Effector memory CD8-positive, alpha-beta T cell (primary cell): ENCODE measurements around the gene CHCHD1.

Experiments
- ATAC-seq: fragments of 150-1000 bp; cut with Tn5 transposase; replicated peaks from 2 replicates; pipeline ENCODE4 v1.10.0; 2021; ENCODE audit warnings: mild to moderate bottlenecking, moderate library complexity
- DNase-seq, 3 experiments: peaks; one replicate each; pipeline ENCODE4 v3.0.0; 2021
- H3K27ac Mint-ChIP-seq, 2 donors: one replicate each; pipeline ENCODE4 v1.8.0; 2022; ENCODE audit warnings: mild to moderate bottlenecking in 2 of 2, mixed read lengths in 2 of 2, moderate library complexity in 2 of 2
- H3K27me3 Mint-ChIP-seq, 2 donors: one replicate each; pipeline ENCODE4 v1.8.0; 2022; ENCODE audit warnings: mixed read lengths in 2 of 2
- H3K36me3 Mint-ChIP-seq: one replicate; pipeline ENCODE4 v1.8.0; 2022; ENCODE audit warnings: mild to moderate bottlenecking, moderate library complexity, mixed read lengths; ENCODE audit not compliant: insufficient read depth
- H3K4me1 Mint-ChIP-seq, 2 donors: one replicate each; pipeline ENCODE4 v1.8.0; 2022; ENCODE audit warnings: low read depth in 2 of 2, mixed read lengths in 2 of 2
- H3K4me3 Mint-ChIP-seq, 2 donors: one replicate each; pipeline ENCODE4 v1.8.0; 2022; ENCODE audit warnings: mild to moderate bottlenecking in 2 of 2, mixed read lengths in 2 of 2, moderate library complexity in 2 of 2
- H3K9me3 Mint-ChIP-seq, 2 donors: one replicate each; pipeline ENCODE4 v1.8.0; 2022; ENCODE audit warnings: mixed read lengths in 2 of 2

The CHCHD1 gene

GRCh38 chr10:73756183-73756582 lies 25.7 kb upstream of the CHCHD1 start:
- no peak overlapping the region for H3K4me3 Mint-ChIP-seq
- H3K4me1 Mint-ChIP-seq, result peaks cover 42 to 44% of the 10 kb centered on the region in 2 donors
- no peak for ATAC-seq
- H3K9me3 Mint-ChIP-seq, result no peaks in the 10 kb centered on the region
- no peaks in the 10 kb centered on the region for H3K27me3 Mint-ChIP-seq
- H3K36me3 Mint-ChIP-seq, result peaks cover 74% of the 10 kb centered on the region
- DNase-seq, result no peak
- H3K27ac Mint-ChIP-seq, result peak overlapping the region; percentile 35 to 78

GRCh38 chr10:73758704-73759511 lies 22.9 kb upstream of the CHCHD1 start:
- peak; percentile 33 for ATAC-seq
- Mint-ChIP-seq H3K4me3 (peak overlapping the region; percentile 53 to 68), H3K36me3 (peaks cover 76% of the 10 kb centered on the region)

GRCh38 chr10:73759512-73760115 lies 22.2 kb upstream of the CHCHD1 start:
- Mint-ChIP-seq H3K4me3 (peak overlapping the region; percentile 53 to 68), H3K4me1 (peaks cover 65% of the 10 kb centered on the region in 2 donors)
- peak; percentile 82 to 84 (median 83) for DNase-seq

More at GRCh38 chr10:73758704-73759511, 22.9 kb upstream of the CHCHD1 start:
- Mint-ChIP-seq H3K9me3 (no peaks in the 10 kb centered on the region), H3K27me3 (no peaks in the 10 kb centered on the region), H3K27ac (peak overlapping the region; percentile 89 to 95), H3K4me1 (peaks cover 64% of the 10 kb centered on the region in 2 donors)
- DNase-seq, result peak; percentile 34 to 51 (median 36)

GRCh38 chr10:73761781-73762180 lies 20.1 kb upstream of the CHCHD1 start:
- ATAC-seq, result no peak
- peak overlapping the region; percentile 73 to 95 for H3K27ac Mint-ChIP-seq

More at GRCh38 chr10:73759512-73760115, 22.2 kb upstream of the CHCHD1 start:
- H3K36me3 Mint-ChIP-seq, result peaks cover 76% of the 10 kb centered on the region
- no peaks in the 10 kb centered on the region for H3K9me3 Mint-ChIP-seq
- H3K27ac Mint-ChIP-seq, result peak overlapping the region; percentile 89 to 95
- ATAC-seq, result peak; percentile 89
- no peaks in the 10 kb centered on the region for H3K27me3 Mint-ChIP-seq

GRCh38 chr10:73762915-73763314 lies 18.9 kb upstream of the CHCHD1 start:
- peak overlapping the region; percentile 71 to 73 for H3K27ac Mint-ChIP-seq
- H3K9me3 Mint-ChIP-seq, result no peaks in the 10 kb centered on the region
- no peaks in the 10 kb centered on the region for H3K27me3 Mint-ChIP-seq
- ATAC-seq (no peak), DNase-seq (no peak)
- H3K4me3 Mint-ChIP-seq, result peak overlapping the region; percentile 44 to 51
- peaks cover 56 to 66% of the 10 kb centered on the region in 2 donors for H3K4me1 Mint-ChIP-seq
- peaks cover 89% of the 10 kb centered on the region for H3K36me3 Mint-ChIP-seq

More at GRCh38 chr10:73761781-73762180, 20.1 kb upstream of the CHCHD1 start:
- H3K36me3 Mint-ChIP-seq, result peaks cover 83% of the 10 kb centered on the region
- no peaks in the 10 kb centered on the region for H3K9me3 Mint-ChIP-seq
- H3K4me3 Mint-ChIP-seq, result peak overlapping the region; percentile 53 to 68
- H3K4me1 Mint-ChIP-seq, result peaks cover 61 to 68% of the 10 kb centered on the region in 2 donors
- DNase-seq, result no peak
- no peaks in the 10 kb centered on the region for H3K27me3 Mint-ChIP-seq

- Mint-ChIP-seq H3K4me1 (peaks cover 52 to 64% of the 10 kb centered on the region in 2 donors), H3K36me3 (peaks cover 94% of the 10 kb centered on the region), H3K4me3 (peak overlapping the region; percentile 51 to 62), H3K27ac (peak overlapping the region; percentile 71 to 73), H3K9me3 (no peaks in the 10 kb centered on the region), H3K27me3 (no peaks in the 10 kb centered on the region)
- DNase-seq (peak in 2 of 3 experiments; percentile 55 to 59), ATAC-seq (peak; percentile 45)
Measured at GRCh38 chr10:73763343-73763742, 18.5 kb upstream of the CHCHD1 start.

- Mint-ChIP-seq H3K4me3 (no peak overlapping the region), H3K27ac (peak overlapping the region; percentile 71), H3K9me3 (no peaks in the 10 kb centered on the region), H3K36me3 (peaks cover 97% of the 10 kb centered on the region), H3K4me1 (peaks cover 48 to 57% of the 10 kb centered on the region in 2 donors), H3K27me3 (no peaks in the 10 kb centered on the region)
- DNase-seq, result no peak
- no peak for ATAC-seq
Measured at GRCh38 chr10:73765066-73765465, 16.8 kb upstream of the CHCHD1 start.

- Mint-ChIP-seq H3K36me3 (peaks cover 92% of the 10 kb centered on the region), H3K4me3 (peak overlapping the region; percentile 38 to 44), H3K27me3 (no peaks in the 10 kb centered on the region), H3K4me1 (peaks cover 27 to 39% of the 10 kb centered on the region in 2 donors), H3K9me3 (no peaks in the 10 kb centered on the region), H3K27ac (peak overlapping the region in 1 of 2 donors; percentile 66)
- DNase-seq (peak; percentile 47 to 55 (median 49)), ATAC-seq (peak; percentile 20)
Measured at GRCh38 chr10:73768881-73769280, 13.0 kb upstream of the CHCHD1 start.

- no peak for DNase-seq
- Mint-ChIP-seq H3K36me3 (peaks cover 87% of the 10 kb centered on the region), H3K4me1 (peaks cover 30 to 39% of the 10 kb centered on the region in 2 donors), H3K4me3 (peak overlapping the region; percentile 38 to 44), H3K27ac (peak overlapping the region in 1 of 2 donors; percentile 66), H3K9me3 (no peaks in the 10 kb centered on the region), H3K27me3 (no peaks in the 10 kb centered on the region)
- no peak for ATAC-seq
Measured at GRCh38 chr10:73769396-73769795, 12.5 kb upstream of the CHCHD1 start.

GRCh38 chr10:73771722-73772280 lies 10.0 kb upstream of the CHCHD1 start:
- peaks cover 39 to 47% of the 10 kb centered on the region in 2 donors for H3K4me1 Mint-ChIP-seq
- H3K36me3 Mint-ChIP-seq, result peaks cover 88% of the 10 kb centered on the region
- H3K4me3 Mint-ChIP-seq, result peak overlapping the region; percentile 80 to 87
- peak overlapping the region; percentile 91 to 94 for H3K27ac Mint-ChIP-seq
- no peaks in the 10 kb centered on the region for H3K27me3 Mint-ChIP-seq
- ATAC-seq (peak; percentile 42), DNase-seq (peak in 2 of 3 experiments; percentile 72 to 73)
- no peaks in the 10 kb centered on the region for H3K9me3 Mint-ChIP-seq

- DNase-seq (peak; percentile 73 to 78 (median 78)), ATAC-seq (peak; percentile 68)
- H3K4me1 Mint-ChIP-seq, result peaks cover 41 to 50% of the 10 kb centered on the region in 2 donors
- H3K4me3 Mint-ChIP-seq, result peak overlapping the region; percentile 80 to 87
- peak overlapping the region; percentile 91 to 94 for H3K27ac Mint-ChIP-seq
- no peaks in the 10 kb centered on the region for H3K9me3 Mint-ChIP-seq
- H3K36me3 Mint-ChIP-seq, result peaks cover 88% of the 10 kb centered on the region
- H3K27me3 Mint-ChIP-seq, result no peaks in the 10 kb centered on the region
Measured at GRCh38 chr10:73772281-73773151, 9.3 kb upstream of the CHCHD1 start.

- no peak for ATAC-seq
- H3K36me3 Mint-ChIP-seq, result peaks cover 88% of the 10 kb centered on the region
- peaks cover 40 to 50% of the 10 kb centered on the region in 2 donors for H3K4me1 Mint-ChIP-seq
- H3K27ac Mint-ChIP-seq, result peak overlapping the region; percentile 91 to 94
- no peaks in the 10 kb centered on the region for H3K9me3 Mint-ChIP-seq
- peak overlapping the region; percentile 80 to 87 for H3K4me3 Mint-ChIP-seq
- DNase-seq, result peak in 1 of 3 experiments; percentile 5
- H3K27me3 Mint-ChIP-seq, result no peaks in the 10 kb centered on the region
Measured at GRCh38 chr10:73773152-73773879, 8.5 kb upstream of the CHCHD1 start.
